Tibial nerve (tissue), 4 donors: ENCODE measurements around the gene ADCYAP1. TPM values are rescaled to one million over a fixed set of nuclear protein-coding genes. Genes with fewer than 3 reads are reported as not detected.

Experiments used
- DNase-seq, 2 donors: peaks; one replicate each; pipeline ENCODE4 v3.0.0-alpha.2; 2019; ENCODE audit warnings: low spot score in 2 of 2
- H3K27ac ChIP-seq, 4 donors: fragments of 200-600 bp; sonication (generic) in 3 of 4; one replicate each; pipeline ENCODE4 v1.5.1; 2017 to 2019; ENCODE audit warnings: mild to moderate bottlenecking in 1 of 4
- H3K27me3 ChIP-seq, 2 donors: fragments of 200-600 bp; sonication (generic) in 1 of 2; one replicate each; pipeline versions ENCODE4 v1.5.1 to v1.6.0; 2017 to 2019
- H3K36me3 ChIP-seq, 3 donors: fragments of 200-600 bp; sonication (generic); one replicate each; pipeline ENCODE4 v1.5.1; 2018 to 2019
- H3K4me1 ChIP-seq, 4 donors: fragments of 200-600 bp; sonication (generic) in 3 of 4; one replicate each; pipeline ENCODE4 v1.5.1; 2017 to 2019
- H3K4me3 ChIP-seq, 4 donors: fragments of 200-600 bp; sonication (generic) in 3 of 4; one replicate each; pipeline ENCODE4 v1.5.1; 2017 to 2019; ENCODE audit warnings: mild to moderate bottlenecking in 1 of 4, moderate library complexity in 1 of 4
- H3K9me3 ChIP-seq, 4 donors: fragments of 200-600 bp; sonication (generic) in 3 of 4; one replicate each; pipeline ENCODE4 v1.5.1; 2017 to 2019
- EP300 ChIP-seq, 2 donors: sonication (generic); formaldehyde crosslinking; IDR thresholded peaks; one replicate each; pipeline ENCODE4 v1.6.1; 2017; ENCODE audit warnings: antibody characterized with exemption in 2 of 2, mild to moderate bottlenecking in 1 of 2
- POLR2A ChIP-seq, 2 donors: fragments of 450-650 bp; IDR thresholded peaks; one replicate each; pipeline ENCODE4 v1.6.1; 2017; ENCODE audit warnings: antibody characterized with exemption in 2 of 2, mild to moderate bottlenecking in 2 of 2, moderate library complexity in 2 of 2
- WGBS, 2 donors: methylation state at CpG; one replicate each; pipeline ENCODE4 v1.1.5; 2018; 5-methylcytosine and 5-hydroxymethylcytosine counted together
- total RNA-seq, 4 donors: library from RNA; depleted of rRNA; stranded (reverse); fragments of >200 nt; gene quantifications; one replicate each; pipeline ENCODE4 v1.1.0, GENCODE V29; 2016
- TF ChIP-seq, protein P1 (sequence below), 5 experiments: fragments of 200-600 bp in 3 of 5; fragments of 450-650 bp in 2 of 5; sonication (generic) in 3 of 5; IDR thresholded peaks; one replicate each; pipeline ENCODE4 v1.5.1; 2016 to 2019; ENCODE audit warnings: antibody characterized with exemption in 5 of 5, mild to moderate bottlenecking in 3 of 5, moderate library complexity in 2 of 5

The ADCYAP1 gene
- total RNA-seq, 4 donors from 2014 or later, result 0.63 to 1.1 TPM; not detected in 2

DNA sequence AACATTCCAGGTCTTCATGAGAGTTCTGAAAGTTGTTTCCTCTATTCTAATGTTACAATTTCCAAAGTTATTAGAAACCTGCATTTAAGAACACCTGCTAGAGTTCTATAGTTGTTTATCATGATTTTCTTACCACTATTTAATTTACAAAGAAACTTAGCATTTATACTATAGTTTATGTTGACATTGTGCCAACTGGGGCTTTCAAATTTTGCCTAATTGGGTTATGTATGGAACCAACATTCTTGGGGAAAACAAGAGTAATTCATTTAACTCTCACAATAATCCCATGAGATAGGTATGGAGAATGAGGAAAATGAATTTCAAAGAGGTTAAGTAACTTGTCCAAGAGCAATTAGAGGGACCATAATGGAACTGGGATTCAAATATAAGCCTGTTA is 28.8 kb upstream of the ADCYAP1 start:
- H3K4me3 ChIP-seq, result no peak overlapping the region
- H3K27ac ChIP-seq, result no peak overlapping the region
- no peaks in the 10 kb centered on the region for H3K9me3 ChIP-seq
- H3K4me1 ChIP-seq, result no peaks in the 10 kb centered on the region
- no peak for DNase-seq
- H3K27me3 ChIP-seq, result no peaks in the 10 kb centered on the region
- TF ChIP-seq, protein P1, sequence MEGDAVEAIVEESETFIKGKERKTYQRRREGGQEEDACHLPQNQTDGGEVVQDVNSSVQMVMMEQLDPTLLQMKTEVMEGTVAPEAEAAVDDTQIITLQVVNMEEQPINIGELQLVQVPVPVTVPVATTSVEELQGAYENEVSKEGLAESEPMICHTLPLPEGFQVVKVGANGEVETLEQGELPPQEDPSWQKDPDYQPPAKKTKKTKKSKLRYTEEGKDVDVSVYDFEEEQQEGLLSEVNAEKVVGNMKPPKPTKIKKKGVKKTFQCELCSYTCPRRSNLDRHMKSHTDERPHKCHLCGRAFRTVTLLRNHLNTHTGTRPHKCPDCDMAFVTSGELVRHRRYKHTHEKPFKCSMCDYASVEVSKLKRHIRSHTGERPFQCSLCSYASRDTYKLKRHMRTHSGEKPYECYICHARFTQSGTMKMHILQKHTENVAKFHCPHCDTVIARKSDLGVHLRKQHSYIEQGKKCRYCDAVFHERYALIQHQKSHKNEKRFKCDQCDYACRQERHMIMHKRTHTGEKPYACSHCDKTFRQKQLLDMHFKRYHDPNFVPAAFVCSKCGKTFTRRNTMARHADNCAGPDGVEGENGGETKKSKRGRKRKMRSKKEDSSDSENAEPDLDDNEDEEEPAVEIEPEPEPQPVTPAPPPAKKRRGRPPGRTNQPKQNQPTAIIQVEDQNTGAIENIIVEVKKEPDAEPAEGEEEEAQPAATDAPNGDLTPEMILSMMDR (IDR thresholded peaks at IDR 0.05), result no peak
- TF ChIP-seq EP300 (IDR thresholded peaks at IDR 0.05), result no peak
- no peak for TF ChIP-seq POLR2A (IDR thresholded peaks at IDR 0.05)
- no peaks in the 10 kb centered on the region for H3K36me3 ChIP-seq

DNA sequence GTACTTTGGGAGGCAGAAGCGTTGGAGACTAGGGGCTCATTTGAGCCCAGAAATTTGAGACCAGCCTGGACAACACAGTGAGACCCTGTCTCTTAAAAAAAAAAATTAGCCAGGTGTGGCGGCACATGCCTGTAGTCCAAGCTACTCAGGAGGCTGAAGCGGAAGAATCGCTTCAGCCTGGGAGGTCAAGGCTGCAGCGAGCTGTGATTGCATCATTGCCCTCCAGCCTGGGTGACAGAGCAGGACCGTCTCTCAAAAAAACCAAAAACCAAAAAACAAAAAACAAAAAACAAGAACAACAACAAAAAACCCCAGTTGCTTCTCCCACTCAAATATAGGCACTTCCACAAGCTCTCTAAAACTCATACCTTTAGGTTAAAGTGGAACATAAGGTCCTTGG is 27.4 kb upstream of the ADCYAP1 start:
- Histone ChIP-seq H3K4me1 (no peaks in the 10 kb centered on the region), H3K36me3 (no peaks in the 10 kb centered on the region), H3K4me3 (no peak overlapping the region), H3K9me3 (no peaks in the 10 kb centered on the region), H3K27ac (no peak overlapping the region), H3K27me3 (no peaks in the 10 kb centered on the region)
- 89 to 90% methylated on average over 6 of the region's 6 CpGs for WGBS, 2 donors
- no peak for DNase-seq
- TF ChIP-seq, protein P1 (IDR thresholded peaks at IDR 0.05), result no peak
- TF ChIP-seq POLR2A (IDR thresholded peaks at IDR 0.05) (no peak), EP300 (IDR thresholded peaks at IDR 0.05) (no peak)

GRCh38 chr18:886076-886475 is 18.6 kb upstream of the ADCYAP1 start:
- no peaks in the 10 kb centered on the region for H3K36me3 ChIP-seq
- H3K27ac ChIP-seq, result no peak overlapping the region
- no peak overlapping the region for H3K4me3 ChIP-seq
- H3K9me3 ChIP-seq, result no peaks in the 10 kb centered on the region
- no peak for DNase-seq
- H3K4me1 ChIP-seq, result no peaks in the 10 kb centered on the region
- H3K27me3 ChIP-seq, result no peaks in the 10 kb centered on the region
- 53 to 59% methylated on average over 1 of the region's 1 CpG for WGBS, 2 donors
- no peak for TF ChIP-seq POLR2A (IDR thresholded peaks at IDR 0.05)
- TF ChIP-seq, protein P1 (IDR thresholded peaks at IDR 0.05), result no peak
- no peak for TF ChIP-seq EP300 (IDR thresholded peaks at IDR 0.05)

- WGBS, 2 donors, result 56 to 76% methylated on average over 2 of the region's 2 CpGs
- TF ChIP-seq EP300 (IDR thresholded peaks at IDR 0.05) (no peak), POLR2A (IDR thresholded peaks at IDR 0.05) (no peak)
- TF ChIP-seq, protein P1 (IDR thresholded peaks at IDR 0.05), result no peak
- Histone ChIP-seq H3K4me3 (no peak overlapping the region), H3K27me3 (no peaks in the 10 kb centered on the region), H3K4me1 (no peaks in the 10 kb centered on the region), H3K9me3 (no peaks in the 10 kb centered on the region), H3K27ac (no peak overlapping the region), H3K36me3 (no peaks in the 10 kb centered on the region)
- DNase-seq, result no peak
Observed at GRCh38 chr18:887716-888115, 17.0 kb upstream of the ADCYAP1 start.

GRCh38 chr18:892316-892715 is 12.4 kb upstream of the ADCYAP1 start:
- H3K27ac ChIP-seq, result no peak overlapping the region
- TF ChIP-seq, protein P1 (IDR thresholded peaks at IDR 0.05), result no peak
- TF ChIP-seq EP300 (IDR thresholded peaks at IDR 0.05) (no peak), POLR2A (IDR thresholded peaks at IDR 0.05) (no peak)
- WGBS, 2 donors, result 54 to 59% methylated on average over 4 of the region's 4 CpGs

More at GRCh38 chr18:892316-892715, 12.4 kb upstream of the ADCYAP1 start:
- no peaks in the 10 kb centered on the region for H3K4me1 ChIP-seq
- no peak overlapping the region for H3K4me3 ChIP-seq
- H3K36me3 ChIP-seq, result no peaks in the 10 kb centered on the region
- H3K9me3 ChIP-seq, result no peaks in the 10 kb centered on the region
- peaks cover 0 to 7% of the 10 kb centered on the region in 2 donors for H3K27me3 ChIP-seq
- DNase-seq, result no peak
